Activated CD8-positive, alpha-beta T cell treated with anti-CD3 and anti-CD28 coated beads, Interleukin-2, amount 10 ng/mL, durations not matched to agents 7 days and 5 days (primary cell): ENCODE measurements around the gene MPZL1. TPM values are rescaled to one million over a fixed set of nuclear protein-coding genes. Genes with fewer than 3 reads are reported as not detected.
"Not testable (repeated sequence)": the region's sequence is repeated elsewhere in the genome, so short reads cannot be mapped to it uniquely, and the experiment has no call there.

Experiments used
- ATAC-seq: fragments of 150-1000 bp; cut with Tn5 transposase; one replicate; pipeline ENCODE4 v1.10.0; 2021; ENCODE audit warnings: moderate library complexity
- CTCF ChIA-PET: fragments of 350-600 bp; sonication (Branson Sonifier 250); formaldehyde crosslinking; loops from one replicate; lab custom pipeline; 2021; ENCODE audit warnings: antibody characterized with exemption; lab: Charles Lee
- POLR2A ChIA-PET: fragments of 350-600 bp; sonication (Branson Sonifier 250); formaldehyde crosslinking; loops from one replicate; lab custom pipeline; 2021; ENCODE audit warnings: antibody characterized with exemption; lab: Charles Lee
- DNase-seq: peaks from one replicate; pipeline ENCODE4 v3.0.0-alpha.2; 2020
- H3K27ac Mint-ChIP-seq: one replicate; pipeline ENCODE4 v1.8.0; 2021; ENCODE audit warnings: mild to moderate bottlenecking, mixed read lengths
- H3K27me3 Mint-ChIP-seq: one replicate; pipeline ENCODE4 v1.8.0; 2021; ENCODE audit warnings: low read depth, mixed read lengths
- H3K36me3 Mint-ChIP-seq: one replicate; pipeline ENCODE4 v1.8.0; 2021; ENCODE audit warnings: low read depth, mixed read lengths
- H3K4me1 Mint-ChIP-seq: one replicate; pipeline ENCODE4 v1.8.0; 2021; ENCODE audit warnings: low read depth, mixed read lengths
- H3K4me3 Mint-ChIP-seq: one replicate; pipeline ENCODE4 v1.8.0; 2021; ENCODE audit warnings: mild to moderate bottlenecking, mixed read lengths
- H3K9me3 Mint-ChIP-seq: one replicate; pipeline ENCODE4 v1.8.0; 2022; ENCODE audit warnings: mixed read lengths; ENCODE audit not compliant: insufficient read depth
- total RNA-seq, 2 experiments: library from RNA; stranded (reverse); gene quantifications; one replicate each; pipeline ENCODE4 v1.2.3, GENCODE V29; 2021

Gene MPZL1
- total RNA-seq, 2 experiments from 2014 or later = 12.5 to 13.6 TPM

DNA sequence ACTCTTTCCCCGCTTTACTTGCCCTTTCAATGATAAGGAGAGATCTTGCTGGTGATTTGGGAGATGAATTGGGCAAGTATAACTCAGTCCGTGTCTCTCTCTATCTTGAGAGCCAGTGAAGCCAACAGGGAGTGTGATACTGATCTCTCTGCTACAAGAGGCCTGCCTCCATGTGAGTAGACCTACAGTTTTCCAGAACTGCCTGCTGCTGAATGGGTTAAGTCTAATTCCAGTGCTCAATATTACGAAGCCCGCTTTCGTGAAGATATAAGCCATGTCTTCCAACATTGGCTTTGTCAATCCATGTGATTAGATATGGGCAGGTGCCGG lies 99.5 kb downstream of the MPZL1 start:
- CTCF ChIA-PET = no interaction called here
- DNase-seq (no peak), ATAC-seq (no peak)
- Mint-ChIP-seq H3K9me3 (no peaks in the 10 kb centered on the region), H3K36me3 (no peaks in the 10 kb centered on the region), H3K4me1 (peaks cover 16% of the 10 kb centered on the region), H3K27ac (no peak overlapping the region), H3K4me3 (no peak overlapping the region), H3K27me3 (peaks cover 14% of the 10 kb centered on the region)
- POLR2A ChIA-PET = no interaction called here

GRCh38 chr1:167821969-167822685 lies 100.3 kb downstream of the MPZL1 start:
- Mint-ChIP-seq H3K9me3 (no peaks in the 10 kb centered on the region), H3K4me3 (no peak overlapping the region), H3K36me3 (no peaks in the 10 kb centered on the region), H3K27ac (no peak overlapping the region), H3K27me3 (peaks cover 15% of the 10 kb centered on the region), H3K4me1 (peaks cover 16% of the 10 kb centered on the region)
- ChIA-PET CTCF (no interaction called here), POLR2A (no interaction called here)
- DNase-seq = no peak
- ATAC-seq = no peak

DNA sequence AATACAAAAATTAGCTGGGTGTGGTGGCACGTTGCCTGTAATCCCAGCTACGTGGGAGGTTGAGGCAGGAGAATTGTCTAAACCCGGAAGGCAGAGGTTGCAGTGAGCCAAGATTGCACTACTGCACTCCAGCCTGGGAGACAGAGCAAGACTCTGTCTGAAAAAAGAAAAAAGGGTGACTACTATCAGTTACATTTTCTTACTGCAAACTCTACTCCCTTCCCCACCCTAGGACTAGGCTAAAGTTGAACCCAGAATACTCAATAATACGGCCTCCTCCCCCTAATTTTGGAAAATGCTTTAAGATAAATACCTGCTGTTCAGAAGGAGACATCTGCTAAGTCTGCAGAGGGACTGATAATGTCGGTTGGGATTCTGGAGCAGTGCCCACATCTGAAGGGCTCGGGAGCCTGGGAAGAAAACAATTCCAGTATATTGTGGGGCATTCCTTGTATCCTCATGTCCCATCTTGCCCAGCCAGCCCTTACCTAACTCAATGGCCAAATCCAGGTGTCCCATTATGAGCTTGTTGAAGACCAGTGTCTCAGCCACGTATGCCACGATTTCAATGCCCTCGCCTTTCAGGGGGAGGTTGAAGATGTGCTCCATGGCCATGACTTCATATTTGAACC lies 102.5 kb downstream of the MPZL1 start:
- Mint-ChIP-seq H3K27ac (no peak overlapping the region), H3K4me1 (peaks cover 16% of the 10 kb centered on the region), H3K36me3 (no peaks in the 10 kb centered on the region), H3K4me3 (no peak overlapping the region), H3K9me3 (no peaks in the 10 kb centered on the region), H3K27me3 (peaks cover 15% of the 10 kb centered on the region)
- ChIA-PET CTCF (no interaction called here), POLR2A (no interaction called here)
- no peak for ATAC-seq
- DNase-seq = no peak

DNA sequence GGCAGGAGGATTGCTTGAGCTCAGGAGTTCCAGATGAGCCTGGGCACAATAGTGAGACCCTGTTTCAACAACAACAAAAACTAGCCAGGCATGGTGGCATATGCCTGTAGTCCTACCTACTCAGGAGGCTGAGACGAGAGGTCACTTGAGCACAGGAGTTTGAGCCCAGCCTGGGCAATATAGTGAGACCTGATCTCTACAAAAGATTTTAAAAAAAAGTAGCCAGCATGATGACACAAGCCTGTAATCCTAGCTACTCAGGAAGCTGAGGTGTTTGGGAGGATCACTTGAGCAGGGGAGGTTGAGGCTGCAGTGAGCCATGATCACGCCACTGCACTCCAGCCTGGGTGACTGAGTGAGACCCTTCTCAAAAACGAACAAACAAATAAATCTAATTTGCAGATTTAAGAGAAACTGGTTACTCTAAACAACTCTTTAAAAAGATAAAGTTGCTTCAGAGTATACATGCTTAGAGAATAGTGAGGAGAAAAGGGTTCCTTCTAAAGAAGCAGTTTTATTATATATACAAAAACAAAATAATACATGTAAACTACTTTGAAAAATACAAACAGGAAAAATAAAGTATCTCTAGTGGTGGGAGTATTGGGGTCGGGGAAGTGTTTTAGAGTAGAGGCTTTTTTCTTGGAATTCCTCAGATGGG lies 103.8 kb downstream of the MPZL1 start:
- POLR2A ChIA-PET = no interaction called here
- no peak for ATAC-seq

GRCh38 chr1:167826127-167826526 lies 104.3 kb downstream of the MPZL1 start:
- Mint-ChIP-seq H3K9me3 (no peaks in the 10 kb centered on the region), H3K4me1 (peaks cover 10% of the 10 kb centered on the region), H3K36me3 (no peaks in the 10 kb centered on the region), H3K27me3 (peaks cover 14% of the 10 kb centered on the region), H3K4me3 (no peak overlapping the region), H3K27ac (no peak overlapping the region)
- ATAC-seq = no peak
- CTCF ChIA-PET = no interaction called here
- no peak for DNase-seq
- POLR2A ChIA-PET = no interaction called here

More for the DNA sequence above, 103.8 kb downstream of the MPZL1 start:
- peaks cover 10% of the 10 kb centered on the region for H3K4me1 Mint-ChIP-seq
- H3K36me3 Mint-ChIP-seq = no peaks in the 10 kb centered on the region
- H3K27ac Mint-ChIP-seq = no peak overlapping the region
- no peaks in the 10 kb centered on the region for H3K9me3 Mint-ChIP-seq
- CTCF ChIA-PET = no interaction called here
- no peak overlapping the region for H3K4me3 Mint-ChIP-seq
- DNase-seq = no peak
- H3K27me3 Mint-ChIP-seq = peaks cover 11% of the 10 kb centered on the region

GRCh38 chr1:167829868-167830267 lies 108.1 kb downstream of the MPZL1 start:
- Mint-ChIP-seq H3K4me1 (no peaks in the 10 kb centered on the region), H3K9me3 (no peaks in the 10 kb centered on the region), H3K4me3 (no peak overlapping the region), H3K36me3 (no peaks in the 10 kb centered on the region), H3K27me3 (peaks cover 8% of the 10 kb centered on the region), H3K27ac (no peak overlapping the region)
- ChIA-PET POLR2A (no interaction called here), CTCF (no interaction called here)
- DNase-seq (no peak), ATAC-seq (no peak)

DNA sequence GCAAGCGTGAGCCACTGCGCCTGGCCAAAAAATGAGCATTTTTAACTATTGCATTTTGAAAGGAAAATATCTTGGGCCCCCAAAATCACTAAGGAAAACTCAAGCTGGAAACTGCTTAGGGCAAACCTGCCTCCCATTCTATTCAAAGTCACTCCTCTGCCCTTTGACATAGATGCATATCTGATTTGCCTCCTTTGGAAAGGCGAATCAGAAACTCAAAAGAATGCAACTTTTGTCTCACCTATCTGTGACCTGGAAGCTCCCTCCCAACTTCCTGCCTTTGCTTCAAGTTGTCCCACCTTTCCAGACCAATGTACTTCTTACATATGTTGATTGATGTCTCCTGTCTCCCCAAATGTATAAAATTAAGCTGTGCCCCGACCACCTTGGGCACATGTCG lies 108.9 kb downstream of the MPZL1 start:
- H3K4me1 Mint-ChIP-seq, ATAC-seq, H3K36me3 Mint-ChIP-seq, H3K9me3 Mint-ChIP-seq, H3K27ac Mint-ChIP-seq, H3K4me3 Mint-ChIP-seq, H3K27me3 Mint-ChIP-seq, CTCF ChIA-PET, POLR2A ChIA-PET, DNase-seq: not testable (repeated sequence)

- Mint-ChIP-seq H3K36me3 (no peaks in the 10 kb centered on the region), H3K4me3 (no peak overlapping the region), H3K4me1 (peaks cover 8% of the 10 kb centered on the region), H3K27ac (no peak overlapping the region), H3K9me3 (no peaks in the 10 kb centered on the region), H3K27me3 (peaks cover 6% of the 10 kb centered on the region)
- DNase-seq (no peak), ATAC-seq (no peak)
- CTCF ChIA-PET = no interaction called here
- POLR2A ChIA-PET = interaction anchor here (0.8 kb wide), 1 partner anchor 268 kb away, joined by 3 read pairs; no protein-coding TSS in a partner anchor
Observed at GRCh38 chr1:167832693-167833092, 110.9 kb downstream of the MPZL1 start.

DNA sequence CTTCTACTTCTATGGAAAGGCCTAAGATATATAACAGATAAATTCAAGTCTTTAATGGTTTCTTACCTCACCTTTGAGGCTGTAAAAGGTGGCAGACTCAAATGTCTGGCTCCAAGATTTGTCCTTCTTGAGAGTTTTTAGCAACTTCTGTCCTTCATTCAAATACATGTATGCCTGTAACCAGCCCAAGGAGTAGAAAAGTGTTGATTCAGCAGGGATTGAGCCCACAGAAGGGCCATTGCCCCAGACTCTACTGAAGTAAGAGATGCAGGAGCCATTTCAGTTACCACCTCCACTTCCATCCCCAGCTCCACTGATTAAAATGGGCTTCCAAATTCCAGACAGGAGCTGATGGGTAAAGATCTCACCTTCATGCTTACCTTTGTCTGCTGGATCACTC lies 112.1 kb downstream of the MPZL1 start:
- CTCF ChIA-PET = no interaction called here
- H3K9me3 Mint-ChIP-seq = no peaks in the 10 kb centered on the region
- H3K4me3 Mint-ChIP-seq = no peak overlapping the region
- peaks cover 15% of the 10 kb centered on the region for H3K4me1 Mint-ChIP-seq
- POLR2A ChIA-PET = no interaction called here
- ATAC-seq (no peak), DNase-seq (no peak)
- H3K27me3 Mint-ChIP-seq = peaks cover 15% of the 10 kb centered on the region
- no peak overlapping the region for H3K27ac Mint-ChIP-seq
- no peaks in the 10 kb centered on the region for H3K36me3 Mint-ChIP-seq

DNA sequence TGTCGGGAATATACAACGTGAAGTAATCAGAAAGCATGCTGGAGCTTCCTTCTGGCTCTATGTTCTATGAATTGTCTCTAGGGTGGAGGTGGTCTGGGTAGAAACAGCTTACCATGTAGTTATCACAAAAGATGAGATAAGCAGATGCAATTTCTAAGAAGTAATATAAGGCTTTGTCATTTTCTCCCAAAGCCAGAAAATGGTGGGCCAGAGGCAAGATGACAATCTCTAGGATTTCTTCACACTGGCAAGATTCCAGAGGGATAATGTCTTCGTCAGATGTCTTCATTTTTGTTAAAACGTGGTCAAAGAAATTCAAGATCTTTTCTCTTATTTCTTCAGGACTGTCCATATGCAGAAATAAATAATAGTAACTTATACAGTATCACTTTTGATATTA lies 114.4 kb downstream of the MPZL1 start:
- H3K9me3 Mint-ChIP-seq = no peaks in the 10 kb centered on the region
- peaks cover 15% of the 10 kb centered on the region for H3K4me1 Mint-ChIP-seq
- CTCF ChIA-PET = no interaction called here
- H3K27ac Mint-ChIP-seq = no peak overlapping the region
- ATAC-seq = no peak
- H3K27me3 Mint-ChIP-seq = peaks cover 15% of the 10 kb centered on the region
- DNase-seq = no peak
- no peak overlapping the region for H3K4me3 Mint-ChIP-seq
- POLR2A ChIA-PET = no interaction called here
- H3K36me3 Mint-ChIP-seq = no peaks in the 10 kb centered on the region

GRCh38 chr1:167837326-167837725 lies 115.5 kb downstream of the MPZL1 start:
- Mint-ChIP-seq H3K9me3 (no peaks in the 10 kb centered on the region), H3K4me1 (peaks cover 15% of the 10 kb centered on the region), H3K36me3 (no peaks in the 10 kb centered on the region), H3K27ac (no peak overlapping the region), H3K4me3 (no peak overlapping the region), H3K27me3 (peaks cover 16% of the 10 kb centered on the region)
- DNase-seq (peak; percentile 23), ATAC-seq (peak; percentile 55)
- CTCF ChIA-PET = no interaction called here
- POLR2A ChIA-PET = no interaction called here

DNA sequence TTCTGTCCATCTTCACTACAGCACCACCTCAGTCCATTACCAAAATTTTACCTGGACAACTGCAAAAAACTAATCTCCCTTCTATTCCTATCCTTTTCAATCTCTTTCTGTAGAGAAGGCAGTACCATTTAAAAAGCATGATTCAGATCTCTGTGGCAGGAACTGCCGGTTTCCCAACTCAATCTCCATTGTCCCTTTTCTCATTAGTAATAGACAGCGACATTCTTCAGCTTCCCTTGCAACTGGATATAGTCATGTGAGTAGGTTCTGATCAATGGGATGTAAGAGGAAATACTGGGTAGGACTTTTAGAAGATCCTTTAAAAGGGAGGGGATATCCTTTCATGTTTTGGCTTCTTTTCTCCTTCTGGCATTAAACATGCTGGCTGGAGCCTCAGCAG lies 117.2 kb downstream of the MPZL1 start:
- no peak overlapping the region for H3K4me3 Mint-ChIP-seq
- H3K9me3 Mint-ChIP-seq = no peaks in the 10 kb centered on the region
- peaks cover 15% of the 10 kb centered on the region for H3K4me1 Mint-ChIP-seq
- peaks cover 16% of the 10 kb centered on the region for H3K27me3 Mint-ChIP-seq
- ATAC-seq (no peak), DNase-seq (no peak)
- H3K27ac Mint-ChIP-seq = no peak overlapping the region
- POLR2A ChIA-PET = no interaction called here
- H3K36me3 Mint-ChIP-seq = no peaks in the 10 kb centered on the region
- CTCF ChIA-PET = no interaction called here
